ENCODE measurements around the gene KLF8. TPM values are rescaled to one million over a fixed set of nuclear protein-coding genes. Genes with fewer than 3 reads are reported as not detected.

The KLF8 gene
- total RNA-seq, 5 donors from 2014 or later (not counting 1 experiment from before 2014, with no cell fraction given): 4.2 to 6.4 (median 4.3) TPM

GRCh38 chrX:56222473-56223000 is 9.6 kb upstream of the KLF8 start:
- no peak for DNase-seq
- no peaks in the 10 kb centered on the region for H3K9me3 Mint-ChIP-seq
- no peaks in the 10 kb centered on the region for H3K36me3 Mint-ChIP-seq
- H3K4me3 ChIP-seq (ENCODE audit: control insufficient read depth in 1 of 2, extremely low read depth in 1 of 2, low read length in 1 of 2): no peak overlapping the region
- H3K27ac Mint-ChIP-seq: no peak overlapping the region
- H3K27me3 ChIP-seq (replicated peaks in 1 of 2; ENCODE audit: control insufficient read depth in 2 of 2, extremely low read depth in 1 of 2, insufficient read depth in 2 of 2, low read length in 1 of 2): no peaks in the 10 kb centered on the region
- H3K27ac ChIP-seq (ENCODE audit: low read length): no peak overlapping the region
- no peaks in the 10 kb centered on the region for H3K9me3 ChIP-seq
- no peaks in the 10 kb centered on the region for H3K4me1 Mint-ChIP-seq
- H3K4me3 Mint-ChIP-seq: no peak overlapping the region
- ChIA-PET CTCF (no interaction called here), POLR2A (no interaction called here)
- ATAC-seq (replicated peaks in 1 of 4): no peak
- no peaks in the 10 kb centered on the region for H3K4me1 ChIP-seq (ENCODE audit: control insufficient read depth in 1 of 2, extremely low read depth in 1 of 2, insufficient read depth in 2 of 2, low read length in 2 of 2)
- H3K27me3 Mint-ChIP-seq: peaks cover 0 to 22% of the 10 kb centered on the region in 2 donors
- 97% methylated on average over 6 of the region's 28 CpGs for WGBS (ENCODE audit: insufficient coverage)
- no peaks in the 10 kb centered on the region for H3K36me3 ChIP-seq (ENCODE audit: control insufficient read depth in 2 of 2, extremely low read depth in 1 of 2, insufficient read depth in 1 of 2, low read length in 1 of 2)

- CTCF ChIA-PET: no interaction called here
- H3K27me3 Mint-ChIP-seq: peaks cover 0 to 19% of the 10 kb centered on the region in 2 donors
- H3K27ac Mint-ChIP-seq: no peak overlapping the region
These were observed 5.2 kb upstream of the KLF8 start for GRCh38 chrX:56226980-56227379.

DNA sequence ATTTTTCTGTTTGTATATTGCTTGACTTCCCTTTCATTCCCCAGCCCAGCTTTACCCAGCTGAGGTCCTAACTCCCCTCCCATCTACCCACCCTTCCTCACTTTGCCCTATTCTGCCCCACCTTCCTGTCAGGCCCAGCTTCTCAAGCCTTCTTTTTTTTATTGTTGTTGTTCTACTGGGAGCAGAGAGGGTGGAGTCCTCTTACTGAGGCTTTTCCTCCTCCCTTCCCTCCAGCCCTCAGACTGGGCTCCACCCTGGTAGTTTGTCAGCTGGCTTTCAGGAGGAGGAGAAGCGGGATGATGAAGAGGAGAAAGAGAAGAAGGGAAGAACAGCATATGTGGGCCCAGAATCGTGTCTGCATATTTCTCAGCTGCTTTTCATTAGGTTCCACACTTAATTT is 3.2 kb upstream of the KLF8 start:
- peaks cover 0 to 25% of the 10 kb centered on the region in 2 experiments for H3K4me1 ChIP-seq (ENCODE audit: control insufficient read depth in 1 of 2, extremely low read depth in 1 of 2, insufficient read depth in 2 of 2, low read length in 2 of 2)
- DNase-seq: no peak
- ATAC-seq (replicated peaks in 1 of 4): no peak
- Mint-ChIP-seq H3K36me3 (no peaks in the 10 kb centered on the region), H3K4me3 (no peak overlapping the region), H3K27me3 (peaks cover 0 to 16% of the 10 kb centered on the region in 2 donors), H3K4me1 (peaks cover 14 to 20% (median 18%) of the 10 kb centered on the region in 3 donors), H3K27ac (peak overlapping the region in 1 of 2 donors; percentile 52), H3K9me3 (no peaks in the 10 kb centered on the region)
- WGBS (ENCODE audit: insufficient coverage): no CpG with 5 or more reads among the region's 2 CpGs
- ChIA-PET CTCF (no interaction called here), POLR2A (no interaction called here)
- no peak overlapping the region for H3K4me3 ChIP-seq (ENCODE audit: control insufficient read depth in 1 of 2, extremely low read depth in 1 of 2, low read length in 1 of 2)
- no peak overlapping the region for H3K27ac ChIP-seq (ENCODE audit: low read length)
- no peaks in the 10 kb centered on the region for H3K9me3 ChIP-seq
- peaks cover 0 to 6% of the 10 kb centered on the region in 2 experiments for H3K27me3 ChIP-seq (replicated peaks in 1 of 2; ENCODE audit: control insufficient read depth in 2 of 2, extremely low read depth in 1 of 2, insufficient read depth in 2 of 2, low read length in 1 of 2)
- no peaks in the 10 kb centered on the region for H3K36me3 ChIP-seq (ENCODE audit: control insufficient read depth in 2 of 2, extremely low read depth in 1 of 2, insufficient read depth in 1 of 2, low read length in 1 of 2)

More at GRCh38 chrX:56226980-56227379, 5.2 kb upstream of the KLF8 start:
- no peaks in the 10 kb centered on the region for H3K27me3 ChIP-seq (replicated peaks in 1 of 2; ENCODE audit: control insufficient read depth in 2 of 2, extremely low read depth in 1 of 2, insufficient read depth in 2 of 2, low read length in 1 of 2)
- Mint-ChIP-seq H3K36me3 (no peaks in the 10 kb centered on the region), H3K4me3 (no peak overlapping the region), H3K4me1 (peaks cover 5 to 11% (median 6%) of the 10 kb centered on the region in 3 donors), H3K9me3 (no peaks in the 10 kb centered on the region)
- H3K4me1 ChIP-seq (ENCODE audit: control insufficient read depth in 1 of 2, extremely low read depth in 1 of 2, insufficient read depth in 2 of 2, low read length in 2 of 2): peaks cover 0 to 8% of the 10 kb centered on the region in 2 experiments
- no peaks in the 10 kb centered on the region for H3K36me3 ChIP-seq (ENCODE audit: control insufficient read depth in 2 of 2, extremely low read depth in 1 of 2, insufficient read depth in 1 of 2, low read length in 1 of 2)
- no peak for ATAC-seq (replicated peaks in 1 of 4)
- no peaks in the 10 kb centered on the region for H3K9me3 ChIP-seq
- H3K4me3 ChIP-seq (ENCODE audit: control insufficient read depth in 1 of 2, extremely low read depth in 1 of 2, low read length in 1 of 2): no peak overlapping the region
- DNase-seq: no peak
- H3K27ac ChIP-seq (ENCODE audit: low read length): no peak overlapping the region
- WGBS (ENCODE audit: insufficient coverage): no CpG with 5 or more reads among the region's 1 CpG
- POLR2A ChIA-PET: interaction anchor here in 1 of 2 donors (0.6 kb wide), 1 partner anchor 19 kb away, joined by 4 read pairs; no protein-coding TSS in a partner anchor

GRCh38 chrX:56231537-56232090 is 542 bp upstream of the KLF8 start:
- H3K27ac Mint-ChIP-seq: no peak overlapping the region

DNA sequence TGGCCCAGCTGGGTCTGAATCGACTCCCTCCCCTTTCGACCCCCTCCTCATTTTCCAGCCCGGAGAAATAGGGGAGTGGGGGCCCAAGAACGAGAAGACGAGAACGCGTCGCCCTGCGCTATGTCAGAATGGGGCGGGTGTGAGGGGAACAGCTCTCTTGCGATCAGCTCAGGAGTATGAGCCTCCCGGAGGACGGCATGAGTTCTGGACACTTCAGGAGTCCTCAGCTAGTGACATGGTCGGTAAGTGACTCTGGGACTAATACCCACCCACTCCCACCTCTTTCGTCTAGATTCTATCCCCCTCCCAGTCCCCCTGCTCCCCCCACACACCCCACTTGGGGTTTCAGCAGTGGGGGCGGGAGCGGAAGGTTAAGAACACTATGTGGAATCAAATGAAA is 944 bp downstream of the KLF8 start:
- ChIA-PET CTCF (interaction anchor here (0.6 to 1.4 kb wide), 2 partner anchors 16 to 314 kb away, joined by 3 to 4 read pairs; no protein-coding TSS in a partner anchor), POLR2A (interaction anchor here (0.6 kb wide), 2 partner anchors 167 to 326 kb away, joined by 3 to 4 read pairs; no protein-coding TSS in a partner anchor)
- H3K9me3 Mint-ChIP-seq: no peaks in the 10 kb centered on the region
- H3K4me1 ChIP-seq (ENCODE audit: control insufficient read depth in 1 of 2, extremely low read depth in 1 of 2, insufficient read depth in 2 of 2, low read length in 2 of 2): peaks cover 0 to 25% of the 10 kb centered on the region in 2 experiments
- H3K36me3 ChIP-seq (ENCODE audit: control insufficient read depth in 2 of 2, extremely low read depth in 1 of 2, insufficient read depth in 1 of 2, low read length in 1 of 2): no peaks in the 10 kb centered on the region
- no peaks in the 10 kb centered on the region for H3K9me3 ChIP-seq
- no peak overlapping the region for H3K27ac Mint-ChIP-seq
- DNase-seq (no peak), ATAC-seq (replicated peaks in 1 of 4) (no peak)
- peaks cover 0 to 18% of the 10 kb centered on the region in 2 donors for H3K27me3 Mint-ChIP-seq
- no CpG with 5 or more reads among the region's 17 CpGs for WGBS (ENCODE audit: insufficient coverage)
- no peaks in the 10 kb centered on the region for H3K36me3 Mint-ChIP-seq
- peak overlapping the region; percentile 49 to 61 for H3K4me3 ChIP-seq (ENCODE audit: control insufficient read depth in 1 of 2, extremely low read depth in 1 of 2, low read length in 1 of 2)
- no peak overlapping the region for H3K27ac ChIP-seq (ENCODE audit: low read length)
- H3K4me3 Mint-ChIP-seq: peak overlapping the region; percentile 76 to 83 (median 79)
- peaks cover 14 to 25% (median 25%) of the 10 kb centered on the region in 3 donors for H3K4me1 Mint-ChIP-seq
- peaks cover 0 to 6% of the 10 kb centered on the region in 2 experiments for H3K27me3 ChIP-seq (replicated peaks in 1 of 2; ENCODE audit: control insufficient read depth in 2 of 2, extremely low read depth in 1 of 2, insufficient read depth in 2 of 2, low read length in 1 of 2)

More at GRCh38 chrX:56231537-56232090, 542 bp upstream of the KLF8 start:
- Histone ChIP-seq H3K4me3 (ENCODE audit: control insufficient read depth in 1 of 2, extremely low read depth in 1 of 2, low read length in 1 of 2) (peak overlapping the region in 1 of 2 donors; percentile 49), H3K27me3 (replicated peaks in 1 of 2; ENCODE audit: control insufficient read depth in 2 of 2, extremely low read depth in 1 of 2, insufficient read depth in 2 of 2, low read length in 1 of 2) (peaks cover 0 to 6% of the 10 kb centered on the region in 2 experiments), H3K27ac (ENCODE audit: low read length) (no peak overlapping the region), H3K9me3 (no peaks in the 10 kb centered on the region), H3K36me3 (ENCODE audit: control insufficient read depth in 2 of 2, extremely low read depth in 1 of 2, insufficient read depth in 1 of 2, low read length in 1 of 2) (no peaks in the 10 kb centered on the region), H3K4me1 (ENCODE audit: control insufficient read depth in 1 of 2, extremely low read depth in 1 of 2, insufficient read depth in 2 of 2, low read length in 2 of 2) (peaks cover 0 to 25% of the 10 kb centered on the region in 2 experiments)
- DNase-seq (no peak), ATAC-seq (replicated peaks in 1 of 4) (no peak)
- Mint-ChIP-seq H3K27me3 (peaks cover 0 to 21% of the 10 kb centered on the region in 2 donors), H3K4me1 (peaks cover 14 to 25% (median 25%) of the 10 kb centered on the region in 3 donors), H3K9me3 (no peaks in the 10 kb centered on the region), H3K4me3 (peak overlapping the region; percentile 55 to 83 (median 79)), H3K36me3 (no peaks in the 10 kb centered on the region)
- CTCF ChIA-PET: interaction anchor here in 1 of 2 donors (0.7 kb wide), 1 partner anchor 10 kb away, joined by 3 read pairs; no protein-coding TSS in a partner anchor
- WGBS (ENCODE audit: insufficient coverage): no CpG with 5 or more reads among the region's 10 CpGs
- POLR2A ChIA-PET: no interaction called here

DNA sequence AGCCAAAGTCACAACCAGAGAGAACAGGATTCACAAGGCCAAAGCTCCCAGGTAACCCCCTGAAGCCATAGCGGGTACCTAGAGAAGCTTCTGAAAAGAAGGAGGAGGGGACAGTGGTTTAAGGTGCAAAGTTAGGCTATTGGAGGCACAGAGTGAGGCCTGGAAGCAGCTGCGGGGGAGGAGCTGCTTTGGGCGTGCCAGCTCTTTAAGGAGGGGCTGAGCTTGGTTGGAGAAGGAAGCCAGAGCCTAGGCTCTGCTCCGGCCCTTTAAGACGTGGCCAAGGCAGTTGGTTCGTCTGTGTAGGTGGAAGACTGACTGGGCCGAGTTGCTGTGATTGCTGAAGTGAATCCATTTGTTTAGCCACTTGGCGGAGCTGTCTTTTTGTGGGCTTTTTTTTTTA is 1.5 kb downstream of the KLF8 start:
- DNase-seq: peak in 1 of 35 experiments; percentile 10
- POLR2A ChIA-PET: no interaction called here
- Mint-ChIP-seq H3K9me3 (no peaks in the 10 kb centered on the region), H3K4me1 (peaks cover 14 to 25% (median 25%) of the 10 kb centered on the region in 3 donors), H3K4me3 (peak overlapping the region; percentile 76 to 83 (median 79)), H3K27ac (no peak overlapping the region), H3K36me3 (no peaks in the 10 kb centered on the region), H3K27me3 (peaks cover 0 to 18% of the 10 kb centered on the region in 2 donors)
- no peak overlapping the region for H3K4me3 ChIP-seq (ENCODE audit: control insufficient read depth in 1 of 2, extremely low read depth in 1 of 2, low read length in 1 of 2)
- no peaks in the 10 kb centered on the region for H3K36me3 ChIP-seq (ENCODE audit: control insufficient read depth in 2 of 2, extremely low read depth in 1 of 2, insufficient read depth in 1 of 2, low read length in 1 of 2)
- peaks cover 0 to 6% of the 10 kb centered on the region in 2 experiments for H3K27me3 ChIP-seq (replicated peaks in 1 of 2; ENCODE audit: control insufficient read depth in 2 of 2, extremely low read depth in 1 of 2, insufficient read depth in 2 of 2, low read length in 1 of 2)
- no peaks in the 10 kb centered on the region for H3K9me3 ChIP-seq
- CTCF ChIA-PET: interaction anchor here (0.6 to 1.4 kb wide), 2 partner anchors 16 to 49 kb away, joined by 3 to 4 read pairs; no protein-coding TSS in a partner anchor
- no peak overlapping the region for H3K27ac ChIP-seq (ENCODE audit: low read length)
- peaks cover 0 to 25% of the 10 kb centered on the region in 2 experiments for H3K4me1 ChIP-seq (ENCODE audit: control insufficient read depth in 1 of 2, extremely low read depth in 1 of 2, insufficient read depth in 2 of 2, low read length in 2 of 2)
- 40% methylated on average over 2 of the region's 8 CpGs for WGBS (ENCODE audit: insufficient coverage)
- peak in 1 of 4 experiments; percentile 43 for ATAC-seq (replicated peaks in 1 of 4)

Measured in T-cell (primary cell).